ENCODE measurements around the gene TCTA.

DNA sequence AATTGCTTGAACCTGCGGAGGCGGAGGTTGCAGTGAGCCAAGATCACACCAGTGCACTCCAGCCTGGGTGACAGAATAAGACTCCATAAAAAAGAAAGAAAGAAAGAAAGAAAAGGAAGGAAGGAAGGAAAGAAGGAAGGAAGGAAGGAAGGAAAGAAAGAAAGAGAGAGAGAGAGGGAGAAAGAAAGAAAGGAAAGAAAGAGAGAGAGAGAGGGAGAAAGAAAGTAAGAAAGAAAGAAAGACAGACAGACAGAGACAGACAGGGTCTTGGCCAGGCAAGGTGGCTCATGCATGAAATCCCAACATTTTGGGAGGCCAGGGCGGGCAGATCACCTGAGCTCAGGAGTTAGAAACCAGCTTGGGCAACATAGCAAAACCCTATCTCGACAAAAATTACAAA lies 41.4 kb downstream of the TCTA start:
- TF ChIP-seq, protein P1, sequence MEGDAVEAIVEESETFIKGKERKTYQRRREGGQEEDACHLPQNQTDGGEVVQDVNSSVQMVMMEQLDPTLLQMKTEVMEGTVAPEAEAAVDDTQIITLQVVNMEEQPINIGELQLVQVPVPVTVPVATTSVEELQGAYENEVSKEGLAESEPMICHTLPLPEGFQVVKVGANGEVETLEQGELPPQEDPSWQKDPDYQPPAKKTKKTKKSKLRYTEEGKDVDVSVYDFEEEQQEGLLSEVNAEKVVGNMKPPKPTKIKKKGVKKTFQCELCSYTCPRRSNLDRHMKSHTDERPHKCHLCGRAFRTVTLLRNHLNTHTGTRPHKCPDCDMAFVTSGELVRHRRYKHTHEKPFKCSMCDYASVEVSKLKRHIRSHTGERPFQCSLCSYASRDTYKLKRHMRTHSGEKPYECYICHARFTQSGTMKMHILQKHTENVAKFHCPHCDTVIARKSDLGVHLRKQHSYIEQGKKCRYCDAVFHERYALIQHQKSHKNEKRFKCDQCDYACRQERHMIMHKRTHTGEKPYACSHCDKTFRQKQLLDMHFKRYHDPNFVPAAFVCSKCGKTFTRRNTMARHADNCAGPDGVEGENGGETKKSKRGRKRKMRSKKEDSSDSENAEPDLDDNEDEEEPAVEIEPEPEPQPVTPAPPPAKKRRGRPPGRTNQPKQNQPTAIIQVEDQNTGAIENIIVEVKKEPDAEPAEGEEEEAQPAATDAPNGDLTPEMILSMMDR (IDR thresholded peaks at IDR 0.05) = no peak
- no peak for TF ChIP-seq POLR2A (IDR thresholded peaks at IDR 0.05)

All from heart left ventricle (tissue), 13 donors.